Peyer's patch (tissue), 4 donors: ENCODE results near the gene TMPRSS11B.

Source experiments
- POLR2A ChIP-seq, 2 donors: fragments of 450-650 bp; IDR thresholded peaks; one replicate each; pipeline ENCODE4 v1.5.1; 2017; ENCODE audit warnings: antibody characterized with exemption in 2 of 2, mild to moderate bottlenecking in 2 of 2, moderate library complexity in 2 of 2
- TF ChIP-seq, protein P1 (sequence below), 6 experiments: fragments of 450-650 bp in 4 of 6; fragments of 200-600 bp in 2 of 6; sonication (generic) in 1 of 6; IDR thresholded peaks; one replicate each; pipeline ENCODE4 v1.5.1; 2017 to 2019; ENCODE audit warnings: antibody characterized with exemption in 6 of 6, mild to moderate bottlenecking in 3 of 6, moderate library complexity in 1 of 6

DNA sequence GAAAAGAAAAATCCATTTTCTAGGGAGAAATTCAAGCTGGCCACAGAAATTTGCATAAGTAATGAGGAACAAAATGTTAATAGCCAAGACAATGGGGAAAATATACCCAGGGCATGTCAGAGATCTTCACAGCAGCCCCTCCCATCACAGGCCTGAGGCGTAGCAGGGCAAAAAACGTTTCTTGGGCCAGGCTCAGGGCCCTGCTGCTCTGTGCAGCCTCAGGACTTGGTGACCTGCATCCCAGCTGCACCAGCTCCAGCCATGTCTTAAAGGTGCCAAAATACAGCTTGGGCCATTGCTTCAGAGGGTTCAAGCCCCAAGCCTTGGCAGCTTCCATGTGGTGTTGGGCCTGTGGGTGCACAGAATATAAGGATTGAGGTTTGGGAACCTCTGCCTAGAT is 32.1 kb upstream of the TMPRSS11B start:
- TF ChIP-seq POLR2A (IDR thresholded peaks at IDR 0.05), result no peak
- TF ChIP-seq, protein P1, sequence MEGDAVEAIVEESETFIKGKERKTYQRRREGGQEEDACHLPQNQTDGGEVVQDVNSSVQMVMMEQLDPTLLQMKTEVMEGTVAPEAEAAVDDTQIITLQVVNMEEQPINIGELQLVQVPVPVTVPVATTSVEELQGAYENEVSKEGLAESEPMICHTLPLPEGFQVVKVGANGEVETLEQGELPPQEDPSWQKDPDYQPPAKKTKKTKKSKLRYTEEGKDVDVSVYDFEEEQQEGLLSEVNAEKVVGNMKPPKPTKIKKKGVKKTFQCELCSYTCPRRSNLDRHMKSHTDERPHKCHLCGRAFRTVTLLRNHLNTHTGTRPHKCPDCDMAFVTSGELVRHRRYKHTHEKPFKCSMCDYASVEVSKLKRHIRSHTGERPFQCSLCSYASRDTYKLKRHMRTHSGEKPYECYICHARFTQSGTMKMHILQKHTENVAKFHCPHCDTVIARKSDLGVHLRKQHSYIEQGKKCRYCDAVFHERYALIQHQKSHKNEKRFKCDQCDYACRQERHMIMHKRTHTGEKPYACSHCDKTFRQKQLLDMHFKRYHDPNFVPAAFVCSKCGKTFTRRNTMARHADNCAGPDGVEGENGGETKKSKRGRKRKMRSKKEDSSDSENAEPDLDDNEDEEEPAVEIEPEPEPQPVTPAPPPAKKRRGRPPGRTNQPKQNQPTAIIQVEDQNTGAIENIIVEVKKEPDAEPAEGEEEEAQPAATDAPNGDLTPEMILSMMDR (IDR thresholded peaks at IDR 0.05), result no peak
